ENCODE data around the gene DPT.

GRCh38 chr1:168742386-168742785, 13.4 kb upstream of the DPT start:
- TF ChIP-seq, protein P1, sequence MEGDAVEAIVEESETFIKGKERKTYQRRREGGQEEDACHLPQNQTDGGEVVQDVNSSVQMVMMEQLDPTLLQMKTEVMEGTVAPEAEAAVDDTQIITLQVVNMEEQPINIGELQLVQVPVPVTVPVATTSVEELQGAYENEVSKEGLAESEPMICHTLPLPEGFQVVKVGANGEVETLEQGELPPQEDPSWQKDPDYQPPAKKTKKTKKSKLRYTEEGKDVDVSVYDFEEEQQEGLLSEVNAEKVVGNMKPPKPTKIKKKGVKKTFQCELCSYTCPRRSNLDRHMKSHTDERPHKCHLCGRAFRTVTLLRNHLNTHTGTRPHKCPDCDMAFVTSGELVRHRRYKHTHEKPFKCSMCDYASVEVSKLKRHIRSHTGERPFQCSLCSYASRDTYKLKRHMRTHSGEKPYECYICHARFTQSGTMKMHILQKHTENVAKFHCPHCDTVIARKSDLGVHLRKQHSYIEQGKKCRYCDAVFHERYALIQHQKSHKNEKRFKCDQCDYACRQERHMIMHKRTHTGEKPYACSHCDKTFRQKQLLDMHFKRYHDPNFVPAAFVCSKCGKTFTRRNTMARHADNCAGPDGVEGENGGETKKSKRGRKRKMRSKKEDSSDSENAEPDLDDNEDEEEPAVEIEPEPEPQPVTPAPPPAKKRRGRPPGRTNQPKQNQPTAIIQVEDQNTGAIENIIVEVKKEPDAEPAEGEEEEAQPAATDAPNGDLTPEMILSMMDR (conservative IDR thresholded peaks at IDR 0.05) = no peak
- no peak for TF ChIP-seq EZH2 (IDR thresholded peaks at IDR 0.05; ENCODE audit: low read depth)
